Hepatocyte (in vitro differentiated cells): ENCODE results near the gene KIF3A. TPM values are rescaled to one million over a fixed set of nuclear protein-coding genes. Genes with fewer than 3 reads are reported as not detected.
A peak's percentile ranks its signal among the peaks of the same experiment; 100 is the strongest.

ENCODE experiments used
- DNase-seq: peaks from one replicate; pipeline ENCODE4 v3.0.0-alpha.2; 2016; ENCODE audit warnings: low spot score
- H2AFZ ChIP-seq: fragments of 200-600 bp; sonication (generic); 2 replicates; pipeline ENCODE4 v1.6.0; 2016; ENCODE audit warnings: antibody characterized with exemption, mild to moderate bottlenecking
- H3K27ac ChIP-seq: fragments of 200-600 bp; sonication (generic); 2 replicates; pipeline ENCODE4 v1.5.1; 2016; ENCODE audit warnings: mild to moderate bottlenecking
- H3K27me3 ChIP-seq: fragments of 200-600 bp; sonication (generic); 2 replicates; pipeline ENCODE4 v1.6.1; 2016
- H3K36me3 ChIP-seq: fragments of 200-600 bp; sonication (generic); replicated peaks from 2 replicates; pipeline ENCODE4 v1.5.1; 2016; ENCODE audit warnings: low read depth; ENCODE audit not compliant: insufficient read depth
- H3K4me1 ChIP-seq: fragments of 200-600 bp; sonication (generic); 2 replicates; pipeline ENCODE4 v1.5.1; 2016; ENCODE audit warnings: mild to moderate bottlenecking, moderate library complexity; ENCODE audit not compliant: insufficient read depth
- H3K4me2 ChIP-seq: fragments of 200-600 bp; sonication (generic); 2 replicates; pipeline ENCODE4 v1.6.0; 2016
- H3K4me3 ChIP-seq: fragments of 200-600 bp; sonication (generic); 2 replicates; pipeline ENCODE4 v1.5.1; 2016; ENCODE audit warnings: mild to moderate bottlenecking
- H3K79me2 ChIP-seq: fragments of 200-600 bp; sonication (generic); 2 replicates; pipeline ENCODE4 v1.6.0; 2017; ENCODE audit warnings: mild to moderate bottlenecking
- H3K9me2 ChIP-seq: fragments of 200-600 bp; sonication (generic); replicated peaks from 2 replicates; pipeline ENCODE4 v1.6.0; 2017; ENCODE audit warnings: mild to moderate bottlenecking; ENCODE audit not compliant: insufficient read depth
- H3K9me3 ChIP-seq: fragments of 200-600 bp; sonication (generic); 2 replicates; pipeline ENCODE4 v1.5.1; 2016; ENCODE audit warnings: low read depth, mild to moderate bottlenecking
- H4K20me1 ChIP-seq: fragments of 200-600 bp; sonication (generic); 2 replicates; pipeline ENCODE4 v1.6.0; 2016; ENCODE audit warnings: mild to moderate bottlenecking; ENCODE audit not compliant: insufficient read depth, poor library complexity, severe bottlenecking
- EZH2 ChIP-seq: fragments of 200-600 bp; sonication (generic); IDR thresholded peaks from 2 replicates; pipeline ENCODE4 v1.6.1; 2016; ENCODE audit warnings: antibody characterized with exemption, mild to moderate bottlenecking, borderline replicate concordance
- EZH2phosphoT487 ChIP-seq: fragments of 200-600 bp; sonication (generic); IDR thresholded peaks from one replicate; pipeline ENCODE4 v1.6.1; 2018; ENCODE audit warnings: antibody characterized with exemption, mild to moderate bottlenecking, low read depth, moderate library complexity; ENCODE audit not compliant: unreplicated experiment, severe bottlenecking
- WGBS: methylation state at CpG from one replicate; pipeline ENCODE4 v1.1.6; 2016; ENCODE audit warnings: low lambda C conversion rate; ENCODE audit errors: missing lambda C conversion rate; 5-methylcytosine and 5-hydroxymethylcytosine counted together
- polyA plus RNA-seq: library from polyadenylated mRNA; unstranded; fragments of >200 nt; fragmentation: Nextera tagmentation; extraction: Ambion mirVana; gene quantifications from 2 replicates; pipeline ENCODE4 v1.2.1, GENCODE V29; 2016
- total RNA-seq: library from RNA; depleted of rRNA; stranded (reverse); fragments of >200 nt; gene quantifications from 2 replicates; pipeline ENCODE4 v1.2.3, GENCODE V29; 2014
- TF ChIP-seq, protein P1 (sequence below): fragments of 200-600 bp; sonication (generic); IDR thresholded peaks from 2 replicates; pipeline ENCODE4 v1.5.1; 2016; ENCODE audit warnings: antibody characterized with exemption, mild to moderate bottlenecking; ENCODE audit not compliant: poor library complexity

Gene KIF3A
- total and polyA plus RNA-seq, 2 experiments from 2014 or later, result 9.2 to 12.6 TPM

DNA sequence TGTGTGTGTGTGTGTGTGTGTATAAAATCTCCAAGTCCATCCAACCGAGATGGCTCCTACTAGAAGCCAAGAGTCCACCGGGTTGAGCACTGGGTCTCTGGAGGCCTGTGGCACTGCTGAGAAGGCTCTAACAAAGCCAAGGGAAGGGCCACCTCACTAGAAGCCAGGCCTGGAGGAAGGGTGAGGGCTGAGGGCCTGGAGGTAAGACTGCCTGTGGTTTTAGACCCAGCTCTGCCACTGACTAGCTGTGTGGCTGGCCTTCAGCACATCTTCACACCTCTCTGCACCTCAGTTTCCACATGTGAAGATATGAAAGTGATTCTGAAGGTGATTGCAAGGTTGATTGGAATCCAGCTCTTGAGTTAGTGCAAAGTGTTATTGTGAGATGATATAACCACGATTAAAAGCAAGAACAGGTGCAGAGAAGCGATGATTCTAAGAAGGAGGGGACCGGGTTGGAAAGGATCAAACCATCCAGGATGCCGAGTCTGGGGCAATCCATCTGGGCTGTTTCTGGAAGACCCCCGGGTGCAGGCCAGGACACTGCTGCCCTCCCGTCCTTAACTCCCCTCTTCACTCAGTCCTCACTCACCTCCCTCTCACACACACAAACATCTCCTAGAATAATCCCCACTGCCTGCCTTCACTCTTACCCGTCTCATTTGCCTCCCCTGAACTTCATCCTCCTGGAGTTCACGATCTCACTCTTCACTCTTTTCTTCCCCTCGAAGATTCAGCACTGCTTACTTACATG lies 61.2 kb downstream of the KIF3A start:
- H3K4me3 ChIP-seq, result no peak overlapping the region
- no peaks in the 10 kb centered on the region for H3K79me2 ChIP-seq
- H3K27ac ChIP-seq, result peak overlapping the region; percentile 74
- no peak for DNase-seq
- peaks cover 6% of the 10 kb centered on the region for H3K4me1 ChIP-seq
- TF ChIP-seq, protein P1, sequence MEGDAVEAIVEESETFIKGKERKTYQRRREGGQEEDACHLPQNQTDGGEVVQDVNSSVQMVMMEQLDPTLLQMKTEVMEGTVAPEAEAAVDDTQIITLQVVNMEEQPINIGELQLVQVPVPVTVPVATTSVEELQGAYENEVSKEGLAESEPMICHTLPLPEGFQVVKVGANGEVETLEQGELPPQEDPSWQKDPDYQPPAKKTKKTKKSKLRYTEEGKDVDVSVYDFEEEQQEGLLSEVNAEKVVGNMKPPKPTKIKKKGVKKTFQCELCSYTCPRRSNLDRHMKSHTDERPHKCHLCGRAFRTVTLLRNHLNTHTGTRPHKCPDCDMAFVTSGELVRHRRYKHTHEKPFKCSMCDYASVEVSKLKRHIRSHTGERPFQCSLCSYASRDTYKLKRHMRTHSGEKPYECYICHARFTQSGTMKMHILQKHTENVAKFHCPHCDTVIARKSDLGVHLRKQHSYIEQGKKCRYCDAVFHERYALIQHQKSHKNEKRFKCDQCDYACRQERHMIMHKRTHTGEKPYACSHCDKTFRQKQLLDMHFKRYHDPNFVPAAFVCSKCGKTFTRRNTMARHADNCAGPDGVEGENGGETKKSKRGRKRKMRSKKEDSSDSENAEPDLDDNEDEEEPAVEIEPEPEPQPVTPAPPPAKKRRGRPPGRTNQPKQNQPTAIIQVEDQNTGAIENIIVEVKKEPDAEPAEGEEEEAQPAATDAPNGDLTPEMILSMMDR, result no peak
- TF ChIP-seq EZH2, result no peak
- TF ChIP-seq EZH2phosphoT487, result no peak
- no peaks in the 10 kb centered on the region for H3K27me3 ChIP-seq
- no peak overlapping the region for H3K4me2 ChIP-seq
- H3K9me3 ChIP-seq, result no peaks in the 10 kb centered on the region
- no peak overlapping the region for H2AFZ ChIP-seq
- no peaks in the 10 kb centered on the region for H4K20me1 ChIP-seq
- WGBS, result 96% methylated on average over 11 of the region's 11 CpGs
- H3K9me2 ChIP-seq, result no peaks in the 10 kb centered on the region
- no peaks in the 10 kb centered on the region for H3K36me3 ChIP-seq

DNA sequence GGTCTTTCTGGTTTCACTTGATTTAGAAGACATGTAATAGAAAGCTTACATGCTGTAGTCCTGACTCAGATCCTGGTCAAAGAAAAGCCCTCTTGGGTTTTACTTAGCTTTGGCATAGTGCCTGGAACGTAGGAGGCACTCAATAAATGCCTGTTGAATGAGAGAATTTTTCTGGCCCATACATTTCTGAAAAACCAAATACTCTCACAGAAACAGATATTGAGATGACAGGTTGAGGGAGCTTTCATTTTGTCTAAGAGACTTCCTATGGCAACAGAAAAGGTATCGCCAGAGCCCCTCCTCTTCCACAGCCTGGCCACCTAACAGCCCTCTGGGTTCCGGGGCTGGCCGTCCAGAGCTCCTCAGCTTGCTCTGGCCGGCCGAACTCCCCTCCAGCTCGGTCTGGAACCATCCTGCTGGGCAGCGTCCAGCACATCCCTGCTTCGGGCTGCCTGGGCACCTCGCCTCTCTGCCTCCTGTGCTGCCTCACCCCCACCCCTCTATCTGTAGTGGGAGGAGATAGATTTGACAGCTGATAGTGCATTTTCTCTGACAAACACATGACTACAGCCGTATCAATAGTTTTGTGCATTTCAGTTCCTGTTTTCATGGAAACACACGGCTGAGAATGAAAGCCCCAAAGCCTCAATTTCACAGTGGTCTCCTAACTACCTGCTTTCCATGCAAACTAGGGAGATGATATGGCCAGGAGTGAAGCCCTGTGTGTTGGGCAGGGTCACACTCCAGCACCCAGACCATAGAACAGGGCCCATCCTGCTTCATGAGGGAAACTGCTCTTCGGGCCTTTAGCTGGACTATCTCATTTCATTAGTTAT lies 62.5 kb downstream of the KIF3A start:
- no peaks in the 10 kb centered on the region for H3K27me3 ChIP-seq
- DNase-seq, result peak; percentile 68
- TF ChIP-seq, protein P1, result no peak
- TF ChIP-seq EZH2phosphoT487, result no peak
- TF ChIP-seq EZH2, result no peak
- no peaks in the 10 kb centered on the region for H3K36me3 ChIP-seq
- peak overlapping the region; percentile 29 for H3K27ac ChIP-seq
- 82% methylated on average over 13 of the region's 13 CpGs for WGBS
- H2AFZ ChIP-seq, result no peak overlapping the region
- H3K9me2 ChIP-seq, result no peaks in the 10 kb centered on the region
- H3K4me1 ChIP-seq, result peaks cover 6% of the 10 kb centered on the region
- no peaks in the 10 kb centered on the region for H3K79me2 ChIP-seq
- H4K20me1 ChIP-seq, result no peaks in the 10 kb centered on the region
- H3K9me3 ChIP-seq, result no peaks in the 10 kb centered on the region
- H3K4me3 ChIP-seq, result no peak overlapping the region
- H3K4me2 ChIP-seq, result no peak overlapping the region

DNA sequence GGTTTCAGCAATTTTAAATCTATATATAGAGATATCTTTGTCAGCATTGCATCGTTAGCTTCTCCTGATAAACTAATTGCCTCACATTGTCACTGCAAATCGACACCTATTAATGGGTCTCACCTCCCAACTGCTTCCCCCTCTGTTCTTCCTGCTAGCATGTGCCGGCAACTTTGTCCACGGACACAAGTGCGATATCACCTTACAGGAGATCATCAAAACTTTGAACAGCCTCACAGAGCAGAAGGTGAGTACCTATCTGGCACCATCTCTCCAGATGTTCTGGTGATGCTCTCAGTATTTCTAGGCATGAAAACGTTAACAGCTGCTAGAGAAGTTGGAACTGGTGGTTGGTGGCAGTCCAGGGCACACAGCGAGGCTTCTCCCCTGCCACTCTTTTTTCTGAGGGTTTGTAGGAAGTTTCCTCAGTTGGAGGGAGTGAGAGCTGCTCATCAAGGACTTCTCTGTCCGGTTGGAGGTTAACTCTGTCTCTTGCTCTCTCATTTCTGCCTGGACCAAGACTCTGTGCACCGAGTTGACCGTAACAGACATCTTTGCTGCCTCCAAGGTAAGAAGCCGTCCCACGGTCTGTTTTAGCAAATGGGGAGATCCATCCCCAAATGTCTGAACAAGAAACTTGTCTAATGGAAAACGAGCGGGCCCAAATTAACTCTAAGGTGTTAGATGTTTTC lies 63.3 kb downstream of the KIF3A start, which contains the start of gene IL4:
IL4 (plus strand) TSS at position 51 of the 692 bp plus-strand sequence; CDS start at position 113, 62 bp downstream.
- TF ChIP-seq EZH2phosphoT487 (no peak), EZH2 (no peak)
- TF ChIP-seq, protein P1, result no peak

More for the DNA sequence above, 63.3 kb downstream of the KIF3A start, which contains the start of gene IL4:
- H3K4me3 ChIP-seq, result no peak within 1 kb of the TSS
- no peaks in the 10 kb centered on the region for H3K9me2 ChIP-seq
- H4K20me1 ChIP-seq, result no peaks in the 10 kb centered on the region
- no peak within 1 kb of the TSS for H2AFZ ChIP-seq
- 86% methylated on average over 14 of the region's 14 CpGs for WGBS
- no peaks in the 10 kb centered on the region for H3K36me3 ChIP-seq
- no peaks in the 10 kb centered on the region for H3K9me3 ChIP-seq
- no peaks in the 10 kb centered on the region for H3K79me2 ChIP-seq
- no peak within 1 kb of the TSS for H3K4me2 ChIP-seq
- H3K4me1 ChIP-seq, result peaks cover 6% of the 10 kb centered on the region
- peak within 1 kb of the TSS; percentile 29 for H3K27ac ChIP-seq
- DNase-seq, result no peak
- H3K27me3 ChIP-seq, result no peaks in the 10 kb centered on the region
